Measurements from ENCODE around the gene NCCRP1.

Gene NCCRP1

DNA sequence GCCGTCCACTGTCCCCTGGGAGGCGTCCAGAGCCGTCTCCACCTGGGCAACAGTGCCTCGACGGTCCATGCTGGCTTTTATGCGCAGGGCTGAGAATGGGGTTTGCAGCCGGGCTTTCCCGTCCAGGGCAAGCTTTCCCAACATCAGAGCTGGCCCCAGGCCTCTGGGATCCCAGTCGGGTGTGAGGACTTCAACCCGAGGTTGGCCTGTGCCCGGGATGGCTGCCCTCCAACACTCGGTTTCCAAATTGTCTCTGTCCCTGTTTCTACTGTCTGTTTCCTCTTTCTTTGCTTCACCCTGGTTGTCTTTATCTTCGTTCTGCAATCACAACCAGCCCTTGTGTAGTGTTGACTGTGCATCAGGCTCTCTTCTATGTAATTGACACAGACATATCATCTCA is 52.0 kb downstream of the NCCRP1 start, which contains the start of gene IFNL4:
Gene IFNL4 (minus strand): TSS at position 51 of the 400 bp plus-strand sequence.
- no peak for DNase-seq

GRCh38 chr19:39251081-39251480 is 54.3 kb downstream of the NCCRP1 start:
- no peak for DNase-seq

Data from DMS79 (cell line).